ENCODE measurements around the gene C14orf39.

C14orf39 gene

DNA sequence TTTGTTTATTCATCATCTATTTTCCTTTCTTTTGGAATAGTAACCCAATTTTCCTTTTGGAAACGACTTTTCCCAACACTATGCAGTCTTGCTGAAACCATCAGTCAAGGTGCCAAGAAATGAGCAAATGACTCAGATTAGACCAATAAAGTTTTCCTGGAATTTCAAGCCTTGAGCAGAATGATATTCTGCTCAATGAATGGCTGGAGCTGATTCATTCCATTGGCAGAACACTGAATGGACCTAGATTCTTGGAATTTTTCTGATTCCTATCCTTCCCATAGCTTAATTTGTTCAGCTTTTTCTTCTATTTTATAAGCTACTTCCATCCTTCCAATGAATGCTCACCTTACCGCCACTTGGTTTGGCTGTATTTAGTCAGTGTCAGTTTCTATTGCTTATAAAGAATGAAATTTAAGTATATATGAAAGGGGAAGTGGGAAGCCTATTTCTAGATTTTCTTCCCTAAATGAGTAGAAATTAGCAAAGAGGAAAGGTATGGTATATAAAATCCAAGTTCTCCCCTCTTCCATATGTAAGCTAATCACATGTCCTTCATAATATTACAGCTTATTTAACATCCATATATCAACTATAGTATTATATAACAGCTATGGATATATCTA is 89.0 kb downstream of the C14orf39 start:
- H3K4me3 ChIP-seq (ENCODE audit: low read depth, low read length): no peak overlapping the region
- no peak for DNase-seq (ENCODE audit: low read depth)
- TF ChIP-seq MYC (IDR thresholded peaks at IDR 0.05; ENCODE audit: low read depth, low read length) (no peak), POLR2A (IDR thresholded peaks at IDR 0.05; ENCODE audit: extremely low read depth, insufficient read length) (no peak)
- TF ChIP-seq, protein P1, sequence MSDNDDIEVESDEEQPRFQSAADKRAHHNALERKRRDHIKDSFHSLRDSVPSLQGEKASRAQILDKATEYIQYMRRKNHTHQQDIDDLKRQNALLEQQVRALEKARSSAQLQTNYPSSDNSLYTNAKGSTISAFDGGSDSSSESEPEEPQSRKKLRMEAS (IDR thresholded peaks at IDR 0.05; ENCODE audit: low read depth, low read length): no peak
- TF ChIP-seq, protein P2, sequence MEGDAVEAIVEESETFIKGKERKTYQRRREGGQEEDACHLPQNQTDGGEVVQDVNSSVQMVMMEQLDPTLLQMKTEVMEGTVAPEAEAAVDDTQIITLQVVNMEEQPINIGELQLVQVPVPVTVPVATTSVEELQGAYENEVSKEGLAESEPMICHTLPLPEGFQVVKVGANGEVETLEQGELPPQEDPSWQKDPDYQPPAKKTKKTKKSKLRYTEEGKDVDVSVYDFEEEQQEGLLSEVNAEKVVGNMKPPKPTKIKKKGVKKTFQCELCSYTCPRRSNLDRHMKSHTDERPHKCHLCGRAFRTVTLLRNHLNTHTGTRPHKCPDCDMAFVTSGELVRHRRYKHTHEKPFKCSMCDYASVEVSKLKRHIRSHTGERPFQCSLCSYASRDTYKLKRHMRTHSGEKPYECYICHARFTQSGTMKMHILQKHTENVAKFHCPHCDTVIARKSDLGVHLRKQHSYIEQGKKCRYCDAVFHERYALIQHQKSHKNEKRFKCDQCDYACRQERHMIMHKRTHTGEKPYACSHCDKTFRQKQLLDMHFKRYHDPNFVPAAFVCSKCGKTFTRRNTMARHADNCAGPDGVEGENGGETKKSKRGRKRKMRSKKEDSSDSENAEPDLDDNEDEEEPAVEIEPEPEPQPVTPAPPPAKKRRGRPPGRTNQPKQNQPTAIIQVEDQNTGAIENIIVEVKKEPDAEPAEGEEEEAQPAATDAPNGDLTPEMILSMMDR (IDR thresholded peaks at IDR 0.05; ENCODE audit: low read depth, low read length): no peak

Data from NB4 (cell line).